Ovary (tissue), 9 donors: Measurements from ENCODE around the gene SEZ6L2. TPM values are rescaled to one million over a fixed set of nuclear protein-coding genes. Genes with fewer than 3 reads are reported as not detected.

Source experiments
- DNase-seq, 5 donors: peaks; one replicate each; pipeline ENCODE4 v3.0.0-alpha.2; 2019 to 2020
- H3K27ac ChIP-seq, 2 donors: fragments of 200-600 bp; one replicate each; pipeline versions ENCODE4 v1.5.1 to v1.8.0; 2019 to 2022
- H3K27me3 ChIP-seq: fragments of 200-600 bp; one replicate; pipeline ENCODE4 v1.8.0; 2022
- H3K36me3 ChIP-seq: fragments of 200-600 bp; sonication (generic); one replicate; pipeline ENCODE4 v1.5.1; 2019
- H3K4me1 ChIP-seq: one replicate; pipeline ENCODE4 v1.8.1; 2013; ENCODE audit warnings: mild to moderate bottlenecking, moderate library complexity; ENCODE audit not compliant: insufficient read depth
- H3K4me3 ChIP-seq: fragments of 200-600 bp; sonication (generic); one replicate; pipeline ENCODE4 v1.5.1; 2017
- H3K9me3 ChIP-seq, 2 donors: fragments of 200-600 bp in 1 of 2; sonication (generic) in 1 of 2; one replicate each; pipeline versions ENCODE4 v1.5.1 to v1.8.1; 2013 to 2019; ENCODE audit warnings: mild to moderate bottlenecking in 1 of 2, moderate library complexity in 1 of 2
- EP300 ChIP-seq: sonication (generic); formaldehyde crosslinking; IDR thresholded peaks from one replicate; pipeline ENCODE4 v1.6.1; 2017; ENCODE audit warnings: antibody characterized with exemption
- POLR2A ChIP-seq: fragments of 450-650 bp; IDR thresholded peaks from one replicate; pipeline ENCODE4 v1.6.1; 2017; ENCODE audit warnings: antibody characterized with exemption, mild to moderate bottlenecking, moderate library complexity
- WGBS, 3 donors: extraction: QIAGEN DNeasy Blood & Tissue Kit in 1 of 3; methylation state at CpG; one replicate each; pipeline versions ENCODE4 v1.1.5 to v1.1.7; 2013 to 2017; 5-methylcytosine and 5-hydroxymethylcytosine counted together
- intact Hi-C, 4 donors: fragments of 100-400 bp; cut with DNase I; formaldehyde crosslinking; loops; one replicate each; pipeline versions ENCODE4 v1.11.0 to v1.15.1; 2022 to 2023
- polyA plus RNA-seq, 2 donors: library from polyadenylated mRNA; stranded (reverse); fragments of 200-250 nt in 1 of 2; fragments of 350-450 nt in 1 of 2; fragmentation: Illumina TruSeq in 1 of 2; extraction: RNeasy Lipid Tissue Mini Kit (QIAGEN cat#74804) in 1 of 2; gene quantifications; one replicate each; pipeline ENCODE4 v1.2.3, GENCODE V29; 2013 to 2014
- total RNA-seq, 7 donors: library from RNA; depleted of rRNA in 2 of 7; stranded (reverse); fragments of >200 nt in 2 of 7; fragmentation: NEBNext Ultra II Directional in 3 of 7; extraction: Animal tissue kit (Norgen Biotek cat#: 25700) in 3 of 7; gene quantifications; one replicate each; pipeline versions ENCODE4 v1.1.0 to v1.2.4, GENCODE V29; 2016 to 2023
- TF ChIP-seq, protein P1 (sequence below), 3 donors: fragments of 450-650 bp in 2 of 3; fragments of 200-600 bp in 1 of 3; IDR thresholded peaks; one replicate each; pipeline versions ENCODE4 v1.5.1 to v1.8.0; 2016 to 2022; ENCODE audit warnings: antibody characterized with exemption in 3 of 3, mild to moderate bottlenecking in 1 of 3
- donor health status: DM: no; HTN: no; CAD: no; lungs with moderate emphysema.
- donor health status: DM: no; HTN: no; CAD: no.
- donor health status: Bipolar disorder and iron deficiency.
- donor health status: DM: yes; HTN: yes; CAD: no.
- donor health status: DM: no; HTN: no; CAD: no.
- donor health status: DM: yes; HTN: yes; CAD: no.

Gene SEZ6L2
- total and polyA plus RNA-seq, 9 donors, result 0.73 to 13.3 (median 3.1) TPM

GRCh38 chr16:29848420-29849297 is 50.7 kb downstream of the SEZ6L2 start:
- H3K27ac ChIP-seq, result peak overlapping the region in 1 of 2 donors; percentile 64
- H3K27me3 ChIP-seq, result no peaks in the 10 kb centered on the region
- no peaks in the 10 kb centered on the region for H3K9me3 ChIP-seq
- H3K4me1 ChIP-seq, result peaks cover 5% of the 10 kb centered on the region
- 22 to 24% (median 23%) methylated on average over 15 of the region's 15 CpGs for WGBS, 3 donors
- H3K36me3 ChIP-seq, result no peaks in the 10 kb centered on the region
- H3K4me3 ChIP-seq, result no peak overlapping the region
- TF ChIP-seq POLR2A (no peak), EP300 (no peak)
- TF ChIP-seq, protein P1, sequence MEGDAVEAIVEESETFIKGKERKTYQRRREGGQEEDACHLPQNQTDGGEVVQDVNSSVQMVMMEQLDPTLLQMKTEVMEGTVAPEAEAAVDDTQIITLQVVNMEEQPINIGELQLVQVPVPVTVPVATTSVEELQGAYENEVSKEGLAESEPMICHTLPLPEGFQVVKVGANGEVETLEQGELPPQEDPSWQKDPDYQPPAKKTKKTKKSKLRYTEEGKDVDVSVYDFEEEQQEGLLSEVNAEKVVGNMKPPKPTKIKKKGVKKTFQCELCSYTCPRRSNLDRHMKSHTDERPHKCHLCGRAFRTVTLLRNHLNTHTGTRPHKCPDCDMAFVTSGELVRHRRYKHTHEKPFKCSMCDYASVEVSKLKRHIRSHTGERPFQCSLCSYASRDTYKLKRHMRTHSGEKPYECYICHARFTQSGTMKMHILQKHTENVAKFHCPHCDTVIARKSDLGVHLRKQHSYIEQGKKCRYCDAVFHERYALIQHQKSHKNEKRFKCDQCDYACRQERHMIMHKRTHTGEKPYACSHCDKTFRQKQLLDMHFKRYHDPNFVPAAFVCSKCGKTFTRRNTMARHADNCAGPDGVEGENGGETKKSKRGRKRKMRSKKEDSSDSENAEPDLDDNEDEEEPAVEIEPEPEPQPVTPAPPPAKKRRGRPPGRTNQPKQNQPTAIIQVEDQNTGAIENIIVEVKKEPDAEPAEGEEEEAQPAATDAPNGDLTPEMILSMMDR (IDR thresholded peaks at IDR 0.05), result peak; percentile 78 to 88 (median 84)
- DNase-seq, result peak; percentile 79 to 88 (median 83)
- intact Hi-C loops, result loop anchor here in 2 of 4 donors (2.0 to 5.0 kb wide), 2 partner anchors 36 to 42 kb away; partner anchors contain the start of genes MAZ (in 1 of the 2) and PRRT2 (in 1 of the 2)

DNA sequence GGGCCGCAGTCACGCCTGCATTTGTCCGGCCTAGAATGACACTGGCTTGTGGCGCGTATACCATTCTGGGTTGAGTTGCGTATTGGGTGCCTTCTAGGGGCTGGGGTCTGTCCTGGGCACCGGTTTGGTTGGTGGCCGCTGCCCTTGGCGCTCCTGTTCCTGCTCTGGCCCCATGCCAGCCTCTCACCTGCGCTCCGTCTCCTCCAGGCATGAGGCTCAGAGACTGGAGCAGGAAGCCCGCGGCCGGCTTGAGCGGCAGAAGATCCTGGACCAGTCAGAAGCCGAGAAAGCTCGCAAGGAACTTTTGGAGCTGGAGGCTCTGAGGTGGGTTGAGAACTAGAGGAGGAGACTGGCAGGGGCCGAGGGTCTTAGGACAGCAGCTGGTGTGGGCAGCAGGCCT is 53.7 kb downstream of the SEZ6L2 start:
- Histone ChIP-seq H3K36me3 (no peaks in the 10 kb centered on the region), H3K4me1 (peaks cover 5% of the 10 kb centered on the region), H3K9me3 (no peaks in the 10 kb centered on the region), H3K27me3 (no peaks in the 10 kb centered on the region), H3K27ac (peak overlapping the region in 1 of 2 donors; percentile 20), H3K4me3 (no peak overlapping the region)
- intact Hi-C loops, result loop anchor here in 1 of 4 donors (5.0 kb wide), 1 partner anchor 33 kb away; the partner anchor contains the start of gene PRRT2
- TF ChIP-seq, protein P1 (IDR thresholded peaks at IDR 0.05), result no peak
- TF ChIP-seq EP300 (no peak), POLR2A (no peak)
- 81 to 86% (median 81%) methylated on average over 18 of the region's 18 CpGs for WGBS, 3 donors
- peak in 1 of 5 donors; percentile 35 for DNase-seq

GRCh38 chr16:29844575-29845331 is 54.6 kb downstream of the SEZ6L2 start:
- TF ChIP-seq, protein P1 (IDR thresholded peaks at IDR 0.05), result no peak
- no peak for TF ChIP-seq POLR2A
- no peak for TF ChIP-seq EP300
- Histone ChIP-seq H3K27ac (peak overlapping the region; percentile 5 to 64), H3K9me3 (no peaks in the 10 kb centered on the region), H3K36me3 (no peaks in the 10 kb centered on the region), H3K27me3 (no peaks in the 10 kb centered on the region), H3K4me1 (peaks cover 8% of the 10 kb centered on the region), H3K4me3 (no peak overlapping the region)
- peak in 3 of 5 donors; percentile 66 to 78 (median 73) for DNase-seq
- WGBS, 3 donors, result 69 to 72% (median 72%) methylated on average over 28 of the region's 28 CpGs
- intact Hi-C loops, result loop anchor here in 1 of 4 donors (5.0 kb wide), 1 partner anchor 32 kb away; the partner anchor contains the start of gene PRRT2

- TF ChIP-seq EP300, result no peak
- TF ChIP-seq, protein P1 (IDR thresholded peaks at IDR 0.05), result no peak
- no peak for TF ChIP-seq POLR2A
- H3K4me1 ChIP-seq, result peaks cover 8% of the 10 kb centered on the region
- WGBS, 3 donors, result 91 to 93% (median 93%) methylated on average over 8 of the region's 8 CpGs
- H3K9me3 ChIP-seq, result no peaks in the 10 kb centered on the region
- intact Hi-C loops, result no loop called here
- peak overlapping the region in 1 of 2 donors; percentile 5 for H3K27ac ChIP-seq
- H3K27me3 ChIP-seq, result no peaks in the 10 kb centered on the region
- DNase-seq, result no peak
- no peak overlapping the region for H3K4me3 ChIP-seq
- H3K36me3 ChIP-seq, result no peaks in the 10 kb centered on the region
These were observed 55.4 kb downstream of the SEZ6L2 start for GRCh38 chr16:29843931-29844330.
